K562 (cell line): Measurements from ENCODE around the gene NUP85. TPM values are rescaled to one million over a fixed set of nuclear protein-coding genes. Genes with fewer than 3 reads are reported as not detected.
A peak's percentile ranks its signal among the peaks of the same experiment; 100 is the strongest.

ENCODE experiments used
- CC2D1A ChIP-seq: fragments of 450-650 bp; IDR thresholded peaks from 2 replicates; pipeline ENCODE4 v1.6.1; 2017; ENCODE audit warnings: mild to moderate bottlenecking
- CREB1 ChIP-seq, 2 experiments: sonication (generic) in 1 of 2; formaldehyde crosslinking in 1 of 2; IDR thresholded peaks; 2 replicates each; pipeline versions ENCODE4 v1.6.1 to v1.8.0; 2012 to 2022; ENCODE audit warnings: inconsistent platforms in 1 of 2, mild to moderate bottlenecking in 1 of 2, missing genetic modification reagents in 1 of 2, moderate library complexity in 1 of 2
- FOXJ2 ChIP-seq: fragments of 200-800 bp; sonication (Bioruptor generic); IDR thresholded peaks from 2 replicates; pipeline ENCODE4 v1.6.1; 2016; ENCODE audit warnings: missing genetic modification characterization, missing compliant biosample characterization
- NCOA4 ChIP-seq: fragments of 450-650 bp; IDR thresholded peaks from 2 replicates; pipeline ENCODE4 v1.6.1; 2018; ENCODE audit warnings: mild to moderate bottlenecking; ENCODE audit not compliant: partially characterized antibody
- NR2C1 ChIP-seq, 2 experiments: fragments of 450-650 bp; IDR thresholded peaks; 2 replicates each; pipeline ENCODE4 v1.6.1; 2017; ENCODE audit warnings: mild to moderate bottlenecking in 2 of 2, antibody characterized with exemption in 1 of 2, inconsistent platforms in 1 of 2, missing compliant biosample characterization in 1 of 2, missing genetic modification characterization in 1 of 2
- ZNF184 ChIP-seq: sonication (generic); formaldehyde crosslinking; IDR thresholded peaks from 2 replicates; pipeline ENCODE4 v1.5.0; 2020; ENCODE audit warnings: missing genetic modification reagents
- ZNF23 ChIP-seq: fragments of 250-450 bp; sonication (Bioruptor Pico); IDR thresholded peaks from 2 replicates; pipeline ENCODE4 v1.4.0; 2020; ENCODE audit warnings: mild to moderate bottlenecking
- ZSCAN32 ChIP-seq: fragments of 450-650 bp; formaldehyde crosslinking; IDR thresholded peaks from 2 replicates; pipeline ENCODE4 v1.4.0; 2020; ENCODE audit warnings: mild to moderate bottlenecking, moderate library complexity
- polyA plus RNA-seq, 8 experiments: library from polyadenylated mRNA; depleted of rRNA in 4 of 8; stranded (reverse) in 5 of 8; unstranded in 3 of 8; fragments of >200 nt; fragmentation: Nextera tagmentation in 2 of 8; fragmentation: Illumina TruSeq in 1 of 8; extraction: Ambion mirVana in 2 of 8; extraction: Trizol in 1 of 8; gene quantifications; 2 replicates each; pipeline versions ENCODE4 v1.2.1 to v1.2.3, GENCODE V29; 2011 to 2014; ENCODE audit warnings: inconsistent platforms in 1 of 8, missing spikeins in 1 of 8
- total RNA-seq, 7 experiments: library from RNA; depleted of rRNA in 6 of 7; stranded (reverse); fragments of >200 nt in 6 of 7; fragmentation: Illumina TruSeq in 2 of 7; extraction: Trizol in 2 of 7; gene quantifications; 2 replicates each; pipeline versions ENCODE4 v1.2.1 to v1.2.3, GENCODE V29; 2011 to 2021; ENCODE audit warnings: low replicate concordance in 1 of 7
- TF ChIP-seq, protein P1 (sequence below): sonication (generic); formaldehyde crosslinking; IDR thresholded peaks from 2 replicates; pipeline ENCODE4 v1.8.0; 2023; ENCODE audit warnings: mild to moderate bottlenecking, missing genetic modification reagents
- TF ChIP-seq, protein P2 (sequence below), 2 experiments: fragments of 200-800 bp in 1 of 2; sonication (Bioruptor generic) in 1 of 2; sonication (generic) in 1 of 2; formaldehyde crosslinking in 1 of 2; IDR thresholded peaks in 1 of 2; conservative IDR thresholded peaks in 1 of 2; 2 replicates each; pipeline versions ENCODE4 v1.5.0 to v1.6.1; 2016 to 2020; ENCODE audit warnings: missing compliant biosample characterization in 1 of 2, missing genetic modification characterization in 1 of 2, missing genetic modification reagents in 1 of 2
- TF ChIP-seq, protein P3 (sequence below): fragments of 250-450 bp; sonication (Bioruptor Pico); IDR thresholded peaks from 2 replicates; pipeline ENCODE4 v1.5.0; 2021
- TF ChIP-seq, protein P4 (sequence below): sonication (generic); formaldehyde crosslinking; IDR thresholded peaks from 2 replicates; pipeline ENCODE4 v1.8.0; 2023; ENCODE audit warnings: missing genetic modification reagents, mild to moderate bottlenecking, borderline replicate concordance

The NUP85 gene
- total and polyA plus RNA-seq, 9 of the 15 experiments (the other 6 are each of a cell fraction or from before 2014, with no cell fraction given): 50.2 to 177 (median 110) TPM

DNA sequence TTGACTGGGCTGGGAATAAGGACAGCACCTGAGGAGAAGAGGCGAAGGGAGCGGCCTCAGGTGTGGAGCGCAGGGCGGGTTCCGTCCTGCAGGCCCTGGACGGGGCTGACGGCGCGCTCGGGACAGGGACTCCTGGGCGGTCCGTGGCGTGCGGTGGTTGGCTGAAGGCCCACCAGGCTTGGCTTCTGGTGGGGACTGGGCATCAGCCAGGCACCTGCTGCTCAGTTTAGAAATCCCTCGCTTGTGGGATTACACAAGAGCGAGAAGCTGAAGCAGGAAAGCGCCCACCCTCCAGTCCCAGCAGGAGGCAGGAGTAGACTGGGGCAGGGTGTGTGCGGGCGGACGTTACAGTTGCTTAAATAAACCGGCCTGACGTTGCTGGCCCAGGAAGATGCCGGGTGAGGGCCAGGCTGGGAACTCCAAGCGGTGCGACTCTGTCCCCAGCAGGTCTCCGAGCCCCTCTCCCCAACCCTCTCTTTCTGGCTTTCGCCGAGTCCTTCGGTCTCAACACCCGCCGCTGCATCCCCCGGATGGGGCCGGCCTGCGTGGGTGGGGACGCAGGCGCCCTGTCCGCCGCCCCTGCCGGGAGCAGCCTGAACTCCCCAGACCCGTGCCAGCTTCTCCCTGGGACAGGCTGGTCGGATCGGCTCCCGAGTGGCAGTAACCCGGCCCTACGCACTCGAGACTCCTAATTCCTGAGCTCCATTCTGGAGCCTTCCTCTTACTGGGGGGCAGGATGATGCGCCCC lies 64.9 kb downstream of the NUP85 start (continued):
- TF ChIP-seq, protein P1, sequence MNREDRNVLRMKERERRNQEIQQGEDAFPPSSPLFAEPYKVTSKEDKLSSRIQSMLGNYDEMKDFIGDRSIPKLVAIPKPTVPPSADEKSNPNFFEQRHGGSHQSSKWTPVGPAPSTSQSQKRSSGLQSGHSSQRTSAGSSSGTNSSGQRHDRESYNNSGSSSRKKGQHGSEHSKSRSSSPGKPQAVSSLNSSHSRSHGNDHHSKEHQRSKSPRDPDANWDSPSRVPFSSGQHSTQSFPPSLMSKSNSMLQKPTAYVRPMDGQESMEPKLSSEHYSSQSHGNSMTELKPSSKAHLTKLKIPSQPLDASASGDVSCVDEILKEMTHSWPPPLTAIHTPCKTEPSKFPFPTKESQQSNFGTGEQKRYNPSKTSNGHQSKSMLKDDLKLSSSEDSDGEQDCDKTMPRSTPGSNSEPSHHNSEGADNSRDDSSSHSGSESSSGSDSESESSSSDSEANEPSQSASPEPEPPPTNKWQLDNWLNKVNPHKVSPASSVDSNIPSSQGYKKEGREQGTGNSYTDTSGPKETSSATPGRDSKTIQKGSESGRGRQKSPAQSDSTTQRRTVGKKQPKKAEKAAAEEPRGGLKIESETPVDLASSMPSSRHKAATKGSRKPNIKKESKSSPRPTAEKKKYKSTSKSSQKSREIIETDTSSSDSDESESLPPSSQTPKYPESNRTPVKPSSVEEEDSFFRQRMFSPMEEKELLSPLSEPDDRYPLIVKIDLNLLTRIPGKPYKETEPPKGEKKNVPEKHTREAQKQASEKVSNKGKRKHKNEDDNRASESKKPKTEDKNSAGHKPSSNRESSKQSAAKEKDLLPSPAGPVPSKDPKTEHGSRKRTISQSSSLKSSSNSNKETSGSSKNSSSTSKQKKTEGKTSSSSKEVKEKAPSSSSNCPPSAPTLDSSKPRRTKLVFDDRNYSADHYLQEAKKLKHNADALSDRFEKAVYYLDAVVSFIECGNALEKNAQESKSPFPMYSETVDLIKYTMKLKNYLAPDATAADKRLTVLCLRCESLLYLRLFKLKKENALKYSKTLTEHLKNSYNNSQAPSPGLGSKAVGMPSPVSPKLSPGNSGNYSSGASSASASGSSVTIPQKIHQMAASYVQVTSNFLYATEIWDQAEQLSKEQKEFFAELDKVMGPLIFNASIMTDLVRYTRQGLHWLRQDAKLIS: 0 out of 2 replicates have a peak, but pooled peaks have one; percentile 23
- TF ChIP-seq, protein P2, sequence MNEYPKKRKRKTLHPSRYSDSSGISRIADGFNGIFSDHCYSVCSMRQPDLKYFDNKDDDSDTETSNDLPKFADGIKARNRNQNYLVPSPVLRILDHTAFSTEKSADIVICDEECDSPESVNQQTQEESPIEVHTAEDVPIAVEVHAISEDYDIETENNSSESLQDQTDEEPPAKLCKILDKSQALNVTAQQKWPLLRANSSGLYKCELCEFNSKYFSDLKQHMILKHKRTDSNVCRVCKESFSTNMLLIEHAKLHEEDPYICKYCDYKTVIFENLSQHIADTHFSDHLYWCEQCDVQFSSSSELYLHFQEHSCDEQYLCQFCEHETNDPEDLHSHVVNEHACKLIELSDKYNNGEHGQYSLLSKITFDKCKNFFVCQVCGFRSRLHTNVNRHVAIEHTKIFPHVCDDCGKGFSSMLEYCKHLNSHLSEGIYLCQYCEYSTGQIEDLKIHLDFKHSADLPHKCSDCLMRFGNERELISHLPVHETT (CRISPR knock-in tag; conservative IDR thresholded peaks at IDR 0.05 in 1 of 2, IDR thresholded peaks at IDR 0.05 in 1 of 2): no peak; a peak in 1 of 4 replicates
- TF ChIP-seq ZNF23 (CRISPR knock-in tag) (no peak), NR2C1 (IDR thresholded peaks at IDR 0.05) (no peak), NR2C1 (tag; IDR thresholded peaks at IDR 0.05) (no peak), ZSCAN32 (peak; percentile 26; the same call in 1 of the 2 replicates), FOXJ2 (no peak), NCOA4 (no peak), ZNF184 (no peak), CREB1 (IDR thresholded peaks at IDR 0.05) (no peak; the same call in 1 of the 2 replicates), CREB1 (CRISPR knock-in tag; IDR thresholded peaks at IDR 0.05) (peak; percentile 27; the same call in 1 of the 2 replicates), CC2D1A (peak; percentile 41; the same call in 1 of the 2 replicates)
- TF ChIP-seq, protein P3, sequence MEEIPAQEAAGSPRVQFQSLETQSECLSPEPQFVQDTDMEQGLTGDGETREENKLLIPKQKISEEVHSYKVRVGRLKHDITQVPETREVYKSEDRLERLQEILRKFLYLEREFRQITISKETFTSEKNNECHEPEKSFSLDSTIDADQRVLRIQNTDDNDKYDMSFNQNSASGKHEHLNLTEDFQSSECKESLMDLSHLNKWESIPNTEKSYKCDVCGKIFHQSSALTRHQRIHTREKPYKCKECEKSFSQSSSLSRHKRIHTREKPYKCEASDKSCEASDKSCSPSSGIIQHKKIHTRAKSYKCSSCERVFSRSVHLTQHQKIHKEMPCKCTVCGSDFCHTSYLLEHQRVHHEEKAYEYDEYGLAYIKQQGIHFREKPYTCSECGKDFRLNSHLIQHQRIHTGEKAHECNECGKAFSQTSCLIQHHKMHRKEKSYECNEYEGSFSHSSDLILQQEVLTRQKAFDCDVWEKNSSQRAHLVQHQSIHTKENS: no peak
- TF ChIP-seq, protein P4, sequence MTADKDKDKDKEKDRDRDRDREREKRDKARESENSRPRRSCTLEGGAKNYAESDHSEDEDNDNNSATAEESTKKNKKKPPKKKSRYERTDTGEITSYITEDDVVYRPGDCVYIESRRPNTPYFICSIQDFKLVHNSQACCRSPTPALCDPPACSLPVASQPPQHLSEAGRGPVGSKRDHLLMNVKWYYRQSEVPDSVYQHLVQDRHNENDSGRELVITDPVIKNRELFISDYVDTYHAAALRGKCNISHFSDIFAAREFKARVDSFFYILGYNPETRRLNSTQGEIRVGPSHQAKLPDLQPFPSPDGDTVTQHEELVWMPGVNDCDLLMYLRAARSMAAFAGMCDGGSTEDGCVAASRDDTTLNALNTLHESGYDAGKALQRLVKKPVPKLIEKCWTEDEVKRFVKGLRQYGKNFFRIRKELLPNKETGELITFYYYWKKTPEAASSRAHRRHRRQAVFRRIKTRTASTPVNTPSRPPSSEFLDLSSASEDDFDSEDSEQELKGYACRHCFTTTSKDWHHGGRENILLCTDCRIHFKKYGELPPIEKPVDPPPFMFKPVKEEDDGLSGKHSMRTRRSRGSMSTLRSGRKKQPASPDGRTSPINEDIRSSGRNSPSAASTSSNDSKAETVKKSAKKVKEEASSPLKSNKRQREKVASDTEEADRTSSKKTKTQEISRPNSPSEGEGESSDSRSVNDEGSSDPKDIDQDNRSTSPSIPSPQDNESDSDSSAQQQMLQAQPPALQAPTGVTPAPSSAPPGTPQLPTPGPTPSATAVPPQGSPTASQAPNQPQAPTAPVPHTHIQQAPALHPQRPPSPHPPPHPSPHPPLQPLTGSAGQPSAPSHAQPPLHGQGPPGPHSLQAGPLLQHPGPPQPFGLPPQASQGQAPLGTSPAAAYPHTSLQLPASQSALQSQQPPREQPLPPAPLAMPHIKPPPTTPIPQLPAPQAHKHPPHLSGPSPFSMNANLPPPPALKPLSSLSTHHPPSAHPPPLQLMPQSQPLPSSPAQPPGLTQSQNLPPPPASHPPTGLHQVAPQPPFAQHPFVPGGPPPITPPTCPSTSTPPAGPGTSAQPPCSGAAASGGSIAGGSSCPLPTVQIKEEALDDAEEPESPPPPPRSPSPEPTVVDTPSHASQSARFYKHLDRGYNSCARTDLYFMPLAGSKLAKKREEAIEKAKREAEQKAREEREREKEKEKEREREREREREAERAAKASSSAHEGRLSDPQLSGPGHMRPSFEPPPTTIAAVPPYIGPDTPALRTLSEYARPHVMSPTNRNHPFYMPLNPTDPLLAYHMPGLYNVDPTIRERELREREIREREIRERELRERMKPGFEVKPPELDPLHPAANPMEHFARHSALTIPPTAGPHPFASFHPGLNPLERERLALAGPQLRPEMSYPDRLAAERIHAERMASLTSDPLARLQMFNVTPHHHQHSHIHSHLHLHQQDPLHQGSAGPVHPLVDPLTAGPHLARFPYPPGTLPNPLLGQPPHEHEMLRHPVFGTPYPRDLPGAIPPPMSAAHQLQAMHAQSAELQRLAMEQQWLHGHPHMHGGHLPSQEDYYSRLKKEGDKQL (CRISPR knock-in tag): no peak
